CD14-positive monocyte (primary cell): ENCODE data around the gene RIC3. TPM values are rescaled to one million over a fixed set of nuclear protein-coding genes. Genes with fewer than 3 reads are reported as not detected.

ENCODE experiments used
- DNase-seq, 3 donors: peaks; one replicate each; pipeline ENCODE4 v3.0.0-alpha.2; 2011 to 2022
- H2AFZ ChIP-seq: 2 replicates; pipeline ENCODE4 v1.6.0; 2012; ENCODE audit warnings: mild to moderate bottlenecking, low read depth, low read length, inconsistent platforms; ENCODE audit not compliant: insufficient read depth, poor library complexity, severe bottlenecking
- H3K27ac ChIP-seq, 2 donors: 1 replicate in 1 of 2; 2 replicates in 1 of 2; pipeline ENCODE4 v1.5.1; 2012 to 2013; ENCODE audit warnings: low read length in 2 of 2, control low read depth in 1 of 2, inconsistent platforms in 1 of 2, low read depth in 1 of 2, mild to moderate bottlenecking in 1 of 2
- H3K27me3 ChIP-seq, 2 donors: one replicate each; pipeline versions ENCODE4 v1.6.0 to v1.6.1; 2011 to 2013; ENCODE audit warnings: low read length in 2 of 2; ENCODE audit not compliant: control insufficient read depth in 2 of 2, insufficient read depth in 2 of 2
- H3K36me3 ChIP-seq, 2 donors: replicated peaks in 1 of 2; 1 replicate in 1 of 2; 2 replicates in 1 of 2; pipeline versions ENCODE4 v1.5.1 to v1.6.1; 2012 to 2013; ENCODE audit warnings: low read length in 2 of 2, control low read depth in 1 of 2, inconsistent platforms in 1 of 2, mild to moderate bottlenecking in 1 of 2; ENCODE audit not compliant: insufficient read depth in 2 of 2, control insufficient read depth in 1 of 2
- H3K4me1 ChIP-seq, 2 donors: 1 replicate in 1 of 2; 2 replicates in 1 of 2; pipeline versions ENCODE4 v1.5.1 to v1.6.1; 2012 to 2013; ENCODE audit warnings: low read length in 2 of 2, control low read depth in 1 of 2, inconsistent platforms in 1 of 2, mild to moderate bottlenecking in 1 of 2, moderate library complexity in 1 of 2; ENCODE audit not compliant: insufficient read depth in 2 of 2, control insufficient read depth in 1 of 2
- H3K4me2 ChIP-seq: replicated peaks from 2 replicates; pipeline ENCODE3; 2012; ENCODE audit warnings: low read length, moderate library complexity, mild to moderate bottlenecking; ENCODE audit not compliant: poor library complexity, severe bottlenecking; ENCODE audit errors: extremely low read depth
- H3K4me3 ChIP-seq, 3 experiments: fragments of 200-600 bp in 1 of 3; sonication (generic) in 1 of 3; replicated peaks in 1 of 3; 1 replicate in 2 of 3; 2 replicates in 1 of 3; pipeline ENCODE4 v1.5.1; 2011 to 2013; ENCODE audit warnings: low read length in 3 of 3, mild to moderate bottlenecking in 3 of 3, control low read depth in 2 of 3, low read depth in 2 of 3, inconsistent platforms in 1 of 3, moderate library complexity in 1 of 3
- H3K79me2 ChIP-seq: 2 replicates; pipeline ENCODE4 v1.6.0; 2012; ENCODE audit warnings: mild to moderate bottlenecking, control low read depth, inconsistent platforms, low read length, moderate library complexity; ENCODE audit not compliant: insufficient read depth
- H3K9ac ChIP-seq: 2 replicates; pipeline ENCODE4 v1.6.0; 2017; ENCODE audit warnings: low read length, mild to moderate bottlenecking; ENCODE audit not compliant: insufficient read depth, poor library complexity, severe bottlenecking
- H3K9me3 ChIP-seq, 2 donors: replicated peaks in 1 of 2; 1 replicate in 1 of 2; 2 replicates in 1 of 2; pipeline versions ENCODE4 v1.5.1 to v1.6.1; 2012 to 2013; ENCODE audit warnings: low read length in 2 of 2, control low read depth in 1 of 2; ENCODE audit not compliant: control insufficient read depth in 1 of 2, insufficient read depth in 1 of 2
- H4K20me1 ChIP-seq: 2 replicates; pipeline ENCODE4 v1.6.0; 2012; ENCODE audit warnings: mild to moderate bottlenecking, low read length, control low read depth, moderate library complexity; ENCODE audit not compliant: insufficient read depth
- H3K27ac Mint-ChIP-seq, 7 donors: one replicate each; pipeline ENCODE4 v1.8.0; 2020; ENCODE audit warnings: mild to moderate bottlenecking in 7 of 7, mixed read lengths in 7 of 7, moderate library complexity in 6 of 7, inconsistent platforms in 2 of 7
- H3K27me3 Mint-ChIP-seq, 3 donors: one replicate each; pipeline ENCODE4 v1.8.0; 2021 to 2022; ENCODE audit warnings: low read depth in 3 of 3, mild to moderate bottlenecking in 3 of 3, mixed read lengths in 3 of 3, moderate library complexity in 3 of 3, inconsistent platforms in 1 of 3
- H3K36me3 Mint-ChIP-seq, 2 donors: one replicate each; pipeline ENCODE4 v1.8.0; 2020; ENCODE audit warnings: mixed read lengths in 2 of 2, inconsistent platforms in 1 of 2, mild to moderate bottlenecking in 1 of 2
- H3K4me1 Mint-ChIP-seq: one replicate; pipeline ENCODE4 v1.8.0; 2020; ENCODE audit warnings: mild to moderate bottlenecking, mixed read lengths
- H3K4me3 Mint-ChIP-seq, 2 donors: one replicate each; pipeline ENCODE4 v1.8.0; 2020; ENCODE audit warnings: mild to moderate bottlenecking in 2 of 2, mixed read lengths in 2 of 2, moderate library complexity in 1 of 2
- H3K9me3 Mint-ChIP-seq, 7 donors: one replicate each; pipeline ENCODE4 v1.8.0; 2020 to 2022; ENCODE audit warnings: mixed read lengths in 7 of 7, mild to moderate bottlenecking in 6 of 7, moderate library complexity in 6 of 7, inconsistent platforms in 2 of 7
- CTCF ChIP-seq: fragments of 200-600 bp; IDR thresholded peaks from one replicate; pipeline ENCODE4 v1.8.0; 2022; ENCODE audit warnings: antibody characterized with exemption, mild to moderate bottlenecking
- WGBS: methylation state at CpG from one replicate; pipeline ENCODE4 v1.1.5; 2013; ENCODE audit warnings: missing lambda C conversion rate; ENCODE audit not compliant: insufficient coverage; 5-methylcytosine and 5-hydroxymethylcytosine counted together
- intact Hi-C, 2 donors: fragments of 100-400 bp; cut with micrococcal nuclease; formaldehyde crosslinking; loops; one replicate each; pipeline versions ENCODE4 v1.15.0 to v1.15.1; 2023
- polyA plus RNA-seq, 3 donors: library from polyadenylated mRNA; depleted of rRNA in 1 of 3; unstranded in 2 of 3; stranded (reverse) in 1 of 3; fragments of 300-500 nt in 2 of 3; fragments of >200 nt in 1 of 3; fragmentation: Illumina TruSeq in 2 of 3; gene quantifications; 1 replicate in 2 of 3; 2 replicates in 1 of 3; pipeline ENCODE4 v1.2.3, GENCODE V29; 2012 to 2021

Gene RIC3
- polyA plus RNA-seq, 3 donors = 0.17 TPM; not detected in 2

- H3K27ac Mint-ChIP-seq = no peak overlapping the region
- Histone ChIP-seq H4K20me1 (no peaks in the 10 kb centered on the region), H3K4me3 (no peak overlapping the region), H3K9me3 (peaks cover 0 to 8% of the 10 kb centered on the region in 2 donors), H2AFZ (no peak overlapping the region), H3K27ac (no peak overlapping the region), H3K27me3 (peaks cover 16 to 41% of the 10 kb centered on the region in 2 donors), H3K4me1 (no peaks in the 10 kb centered on the region), H3K9ac (no peak overlapping the region), H3K4me2 (no peak overlapping the region), H3K79me2 (no peaks in the 10 kb centered on the region), H3K36me3 (no peaks in the 10 kb centered on the region)
- intact Hi-C loops = no loop called here
- 85% methylated on average over 21 of the region's 24 CpGs for WGBS
- H3K27me3 Mint-ChIP-seq = peaks cover 46 to 56% (median 54%) of the 10 kb centered on the region in 3 donors
- H3K4me1 Mint-ChIP-seq = peaks cover 3% of the 10 kb centered on the region
- no peak for TF ChIP-seq CTCF
- H3K9me3 Mint-ChIP-seq = peaks cover 0 to 5% (median 2%) of the 10 kb centered on the region in 7 donors
- no peaks in the 10 kb centered on the region for H3K36me3 Mint-ChIP-seq
- H3K4me3 Mint-ChIP-seq = peak overlapping the region in 1 of 2 donors; percentile 80
- no peak for DNase-seq
Observed at GRCh38 chr11:8080069-8080670, 88.7 kb downstream of the RIC3 start.

- WGBS = 98% methylated on average over 4 of the region's 4 CpGs
- Mint-ChIP-seq H3K27ac (no peak overlapping the region), H3K27me3 (peaks cover 46 to 55% (median 54%) of the 10 kb centered on the region in 3 donors), H3K9me3 (peaks cover 0 to 5% (median 2%) of the 10 kb centered on the region in 7 donors), H3K36me3 (no peaks in the 10 kb centered on the region), H3K4me1 (peaks cover 3% of the 10 kb centered on the region), H3K4me3 (peak overlapping the region in 1 of 2 donors; percentile 28)
- no peak overlapping the region for H3K9ac ChIP-seq
- H3K27ac ChIP-seq = no peak overlapping the region
- H4K20me1 ChIP-seq = no peaks in the 10 kb centered on the region
- H3K79me2 ChIP-seq = no peaks in the 10 kb centered on the region
- H3K27me3 ChIP-seq = peaks cover 16 to 41% of the 10 kb centered on the region in 2 donors
- H3K4me1 ChIP-seq = no peaks in the 10 kb centered on the region
- H2AFZ ChIP-seq = no peak overlapping the region
- H3K4me2 ChIP-seq = no peak overlapping the region
- peaks cover 0 to 8% of the 10 kb centered on the region in 2 donors for H3K9me3 ChIP-seq
- DNase-seq = no peak
- no peak for TF ChIP-seq CTCF
- intact Hi-C loops = no loop called here
- H3K36me3 ChIP-seq = no peaks in the 10 kb centered on the region
- no peak overlapping the region for H3K4me3 ChIP-seq
Observed at GRCh38 chr11:8079111-8079675, 89.6 kb downstream of the RIC3 start.
